Endodermal cell (in vitro differentiated cells): ENCODE results near the gene SNORC. TPM values are rescaled to one million over a fixed set of nuclear protein-coding genes. Genes with fewer than 3 reads are reported as not detected.

Experiments used
- DNase-seq: peaks from one replicate; pipeline ENCODE4 v3.0.0-alpha.2; 2017
- H3K27ac ChIP-seq: 2 replicates; pipeline ENCODE4 v1.5.1; 2013; ENCODE audit warnings: mild to moderate bottlenecking, low read depth, low read length, moderate library complexity
- H3K27me3 ChIP-seq: 2 replicates; pipeline ENCODE4 v1.6.1; 2013; ENCODE audit warnings: mild to moderate bottlenecking, low read length, moderate library complexity; ENCODE audit not compliant: insufficient read depth, control insufficient read depth, poor library complexity, severe bottlenecking
- H3K36me3 ChIP-seq: 2 replicates; pipeline ENCODE4 v1.7.0; 2013; ENCODE audit warnings: mild to moderate bottlenecking, low read length, moderate library complexity; ENCODE audit not compliant: control insufficient read depth, insufficient read depth
- H3K4me1 ChIP-seq: one replicate; pipeline ENCODE4 v1.7.0; 2013; ENCODE audit warnings: low read length; ENCODE audit not compliant: control insufficient read depth, insufficient read depth
- H3K4me3 ChIP-seq: 2 replicates; pipeline ENCODE4 v1.5.1; 2013; ENCODE audit warnings: mild to moderate bottlenecking, low read length, moderate library complexity
- H3K9ac ChIP-seq: 2 replicates; pipeline ENCODE4 v1.6.1; 2013; ENCODE audit warnings: mild to moderate bottlenecking, low read length, moderate library complexity; ENCODE audit not compliant: poor library complexity, severe bottlenecking; ENCODE audit errors: extremely low read depth
- H3K9me3 ChIP-seq: 2 replicates; pipeline ENCODE4 v1.6.1; 2013; ENCODE audit warnings: mild to moderate bottlenecking, low read length, moderate library complexity; ENCODE audit not compliant: control insufficient read depth
- H3K27ac Mint-ChIP-seq: 2 replicates; pipeline ENCODE4 v1.8.0; 2020; ENCODE audit warnings: mixed read lengths
- H3K27me3 Mint-ChIP-seq: 2 replicates; pipeline ENCODE4 v1.8.0; 2021; ENCODE audit warnings: mild to moderate bottlenecking, mixed read lengths; ENCODE audit not compliant: insufficient read depth
- H3K36me3 Mint-ChIP-seq: 2 replicates; pipeline ENCODE4 v1.8.0; 2020; ENCODE audit warnings: low read depth, mixed read lengths
- H3K4me1 Mint-ChIP-seq: 2 replicates; pipeline ENCODE4 v1.8.0; 2020; ENCODE audit warnings: mixed read lengths
- H3K4me3 Mint-ChIP-seq: 2 replicates; pipeline ENCODE4 v1.8.0; 2020; ENCODE audit warnings: mild to moderate bottlenecking, moderate library complexity, mixed read lengths
- H3K9me3 Mint-ChIP-seq: 2 replicates; pipeline ENCODE4 v1.8.0; 2020; ENCODE audit warnings: mild to moderate bottlenecking, mixed read lengths
- WGBS, 2 experiments: methylation state at CpG; one replicate each; pipeline versions ENCODE4 v1.1.5 to v1.1.7; 2013; ENCODE audit warnings: missing lambda C conversion rate in 2 of 2, mixed read lengths in 1 of 2; ENCODE audit not compliant: insufficient coverage in 1 of 2, insufficient read length in 1 of 2; 5-methylcytosine and 5-hydroxymethylcytosine counted together
- total RNA-seq, 2 donors: library from RNA; stranded (reverse); fragmentation: NEBNext Ultra II Directional in 1 of 2; extraction: Animal tissue kit (Norgen Biotek cat#: 25700) in 1 of 2; gene quantifications; 2 replicates in 1 of 2; 3 replicates in 1 of 2; pipeline ENCODE4 v1.2.1, GENCODE V29; 2021
- TF ChIP-seq, protein P1 (sequence below): fragments of 200-600 bp; sonication (generic); conservative IDR thresholded peaks from 2 replicates; pipeline ENCODE4 v1.5.0; 2021; ENCODE audit warnings: antibody characterized with exemption, mild to moderate bottlenecking

SNORC gene
- total RNA-seq, 2 donors from 2014 or later: 3.6 to 5.0 TPM

DNA sequence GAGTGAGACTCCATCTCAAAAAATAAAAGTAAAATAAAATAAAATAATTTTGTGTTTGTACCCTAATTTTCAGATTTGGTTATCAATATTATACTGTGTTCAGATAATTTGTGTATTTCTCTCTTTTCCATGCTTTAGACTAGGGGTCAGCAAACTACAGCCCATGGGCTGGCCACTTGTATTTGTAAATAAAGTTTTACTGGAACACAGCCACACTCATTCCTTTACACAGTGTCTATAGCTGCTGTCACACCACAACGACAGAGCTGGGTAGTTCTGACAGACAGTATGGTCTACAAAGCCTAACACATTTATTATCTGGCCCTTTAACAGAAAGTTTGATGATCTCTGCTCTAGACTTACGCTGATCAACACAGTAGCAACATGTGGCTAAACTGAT lies 43.8 kb downstream of the SNORC start:
- H3K9me3 Mint-ChIP-seq: peaks cover 29% of the 10 kb centered on the region
- peaks cover 6% of the 10 kb centered on the region for H3K27me3 Mint-ChIP-seq
- H3K27ac Mint-ChIP-seq: no peak overlapping the region
- WGBS, 2 experiments: 82 to 87% methylated on average over 2 of the region's 2 CpGs
- no peaks in the 10 kb centered on the region for H3K36me3 ChIP-seq
- H3K36me3 Mint-ChIP-seq: peaks cover 5% of the 10 kb centered on the region
- no peaks in the 10 kb centered on the region for H3K4me1 Mint-ChIP-seq
- no peak overlapping the region for H3K27ac ChIP-seq
- no peaks in the 10 kb centered on the region for H3K27me3 ChIP-seq
- DNase-seq: no peak
- H3K4me1 ChIP-seq: no peaks in the 10 kb centered on the region
- no peak overlapping the region for H3K4me3 ChIP-seq
- H3K9me3 ChIP-seq: peaks cover 33% of the 10 kb centered on the region
- no peak overlapping the region for H3K9ac ChIP-seq
- TF ChIP-seq, protein P1, sequence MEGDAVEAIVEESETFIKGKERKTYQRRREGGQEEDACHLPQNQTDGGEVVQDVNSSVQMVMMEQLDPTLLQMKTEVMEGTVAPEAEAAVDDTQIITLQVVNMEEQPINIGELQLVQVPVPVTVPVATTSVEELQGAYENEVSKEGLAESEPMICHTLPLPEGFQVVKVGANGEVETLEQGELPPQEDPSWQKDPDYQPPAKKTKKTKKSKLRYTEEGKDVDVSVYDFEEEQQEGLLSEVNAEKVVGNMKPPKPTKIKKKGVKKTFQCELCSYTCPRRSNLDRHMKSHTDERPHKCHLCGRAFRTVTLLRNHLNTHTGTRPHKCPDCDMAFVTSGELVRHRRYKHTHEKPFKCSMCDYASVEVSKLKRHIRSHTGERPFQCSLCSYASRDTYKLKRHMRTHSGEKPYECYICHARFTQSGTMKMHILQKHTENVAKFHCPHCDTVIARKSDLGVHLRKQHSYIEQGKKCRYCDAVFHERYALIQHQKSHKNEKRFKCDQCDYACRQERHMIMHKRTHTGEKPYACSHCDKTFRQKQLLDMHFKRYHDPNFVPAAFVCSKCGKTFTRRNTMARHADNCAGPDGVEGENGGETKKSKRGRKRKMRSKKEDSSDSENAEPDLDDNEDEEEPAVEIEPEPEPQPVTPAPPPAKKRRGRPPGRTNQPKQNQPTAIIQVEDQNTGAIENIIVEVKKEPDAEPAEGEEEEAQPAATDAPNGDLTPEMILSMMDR: no peak
- H3K4me3 Mint-ChIP-seq: no peak overlapping the region

DNA sequence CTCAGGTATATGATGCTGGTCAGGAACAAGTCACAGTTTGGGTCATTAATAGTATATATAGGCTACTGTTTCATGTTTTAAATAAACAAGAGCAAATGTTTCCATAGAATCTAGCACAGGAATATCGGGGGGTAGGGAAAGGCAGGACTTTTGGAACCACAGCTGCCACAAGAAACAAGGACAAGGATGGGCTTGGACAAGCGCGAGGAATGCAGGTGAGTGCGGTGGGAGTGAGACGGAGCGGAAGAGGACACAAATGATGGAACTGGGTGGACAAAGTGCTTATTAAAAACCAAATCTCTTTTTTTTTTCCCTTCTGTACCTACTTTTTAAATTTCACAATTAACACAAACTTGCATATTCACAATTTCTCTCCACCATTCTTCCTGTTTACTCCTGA lies 49.1 kb downstream of the SNORC start:
- Histone ChIP-seq H3K27ac (no peak overlapping the region), H3K36me3 (no peaks in the 10 kb centered on the region), H3K9me3 (no peaks in the 10 kb centered on the region), H3K27me3 (peaks cover 1% of the 10 kb centered on the region), H3K9ac (no peak overlapping the region), H3K4me3 (no peak overlapping the region), H3K4me1 (no peaks in the 10 kb centered on the region)
- Mint-ChIP-seq H3K4me3 (no peak overlapping the region), H3K36me3 (no peaks in the 10 kb centered on the region), H3K27ac (no peak overlapping the region), H3K27me3 (peaks cover 18% of the 10 kb centered on the region), H3K4me1 (peaks cover 10% of the 10 kb centered on the region), H3K9me3 (no peaks in the 10 kb centered on the region)
- 94 to 95% methylated on average over 3 to 6 of the region's 6 CpGs for WGBS, 2 experiments
- TF ChIP-seq, protein P1: no peak
- DNase-seq: no peak

DNA sequence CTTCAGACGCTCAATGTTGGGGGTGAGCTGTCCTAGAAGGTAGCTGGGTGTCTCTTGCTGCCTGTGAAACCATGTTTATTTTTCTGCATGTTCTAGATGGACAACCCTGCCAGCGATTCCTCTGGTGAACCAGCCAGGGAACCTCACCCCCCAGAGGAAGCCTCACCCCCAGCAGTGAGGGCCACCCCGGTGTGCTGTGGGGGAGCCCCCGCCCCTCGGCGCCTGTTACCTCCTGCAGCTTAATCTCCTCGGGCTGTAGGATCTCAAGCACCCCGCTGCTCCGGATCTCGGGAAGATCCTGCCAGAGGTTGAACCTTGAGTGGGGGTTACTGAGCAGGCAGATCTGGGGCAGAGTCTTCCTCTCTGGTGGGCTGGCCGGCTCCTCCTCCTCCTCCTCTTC lies 50.0 kb downstream of the SNORC start:
- Histone ChIP-seq H3K9me3 (no peaks in the 10 kb centered on the region), H3K27ac (no peak overlapping the region), H3K9ac (no peak overlapping the region), H3K36me3 (no peaks in the 10 kb centered on the region), H3K4me3 (no peak overlapping the region), H3K4me1 (no peaks in the 10 kb centered on the region), H3K27me3 (peaks cover 10% of the 10 kb centered on the region)
- Mint-ChIP-seq H3K36me3 (no peaks in the 10 kb centered on the region), H3K27ac (no peak overlapping the region), H3K4me3 (no peak overlapping the region), H3K27me3 (peaks cover 26% of the 10 kb centered on the region), H3K9me3 (no peaks in the 10 kb centered on the region), H3K4me1 (peaks cover 11% of the 10 kb centered on the region)
- 81% methylated on average over 5 to 11 of the region's 11 CpGs for WGBS, 2 experiments
- no peak for DNase-seq
- TF ChIP-seq, protein P1: no peak
